K562 (cell line): ENCODE measurements around the gene CGREF1. TPM values are rescaled to one million over a fixed set of nuclear protein-coding genes. Genes with fewer than 3 reads are reported as not detected.
A peak's percentile ranks its signal among the peaks of the same experiment; 100 is the strongest.

Experiments used
- BRF1 ChIP-seq: IDR thresholded peaks from 3 replicates; pipeline ENCODE4 v1.6.1; 2011; ENCODE audit warnings: borderline replicate concordance, mild to moderate bottlenecking; ENCODE audit not compliant: insufficient read length; ENCODE audit errors: extremely low read depth
- ELF4 ChIP-seq: fragments of 450-650 bp; formaldehyde crosslinking; IDR thresholded peaks from 2 replicates; pipeline ENCODE4 v1.4.0; 2022; ENCODE audit warnings: missing genetic modification characterization
- HMGN3 ChIP-seq: IDR thresholded peaks from 2 replicates; pipeline ENCODE4 v1.6.1; 2011; ENCODE audit warnings: borderline replicate concordance, low read depth, mild to moderate bottlenecking, mixed read lengths, low read length; ENCODE audit not compliant: insufficient read length; ENCODE audit errors: extremely low read depth
- MITF ChIP-seq: IDR thresholded peaks from 2 replicates; pipeline ENCODE4 v1.6.1; 2014; ENCODE audit warnings: antibody characterized with exemption
- MYBL2 ChIP-seq, 2 experiments: fragments of 450-650 bp in 1 of 2; sonication (generic) in 1 of 2; formaldehyde crosslinking in 1 of 2; IDR thresholded peaks; 2 replicates each; pipeline versions ENCODE4 v1.6.1 to v1.8.1; 2017 to 2022; ENCODE audit warnings: borderline replicate concordance in 1 of 2, inconsistent platforms in 1 of 2, low read depth in 1 of 2, mild to moderate bottlenecking in 1 of 2, missing genetic modification reagents in 1 of 2, moderate library complexity in 1 of 2
- NFRKB ChIP-seq: fragments of 450-650 bp; IDR thresholded peaks from 2 replicates; pipeline ENCODE4 v1.6.1; 2016; ENCODE audit warnings: low read depth
- NUFIP1 ChIP-seq: fragments of 450-650 bp; IDR thresholded peaks from 2 replicates; pipeline ENCODE4 v1.6.1; 2018; ENCODE audit not compliant: partially characterized antibody
- TRIM25 ChIP-seq: fragments of 450-650 bp; IDR thresholded peaks from 2 replicates; pipeline ENCODE4 v1.7.0; 2016; ENCODE audit warnings: borderline replicate concordance
- YBX1 ChIP-seq: fragments of 450-650 bp; IDR thresholded peaks from 2 replicates; pipeline ENCODE4 v1.7.1; 2016; ENCODE audit warnings: mild to moderate bottlenecking
- ZNF280A ChIP-seq: fragments of 450-650 bp; IDR thresholded peaks from 2 replicates; pipeline ENCODE4 v1.6.1; 2018; ENCODE audit warnings: mild to moderate bottlenecking, low read depth; ENCODE audit not compliant: partially characterized antibody
- ZNF431 ChIP-seq: sonication (generic); formaldehyde crosslinking; IDR thresholded peaks from 2 replicates; pipeline ENCODE4 v1.8.0; 2022; ENCODE audit warnings: mild to moderate bottlenecking, missing genetic modification reagents
- ZNF436 ChIP-seq: fragments of 250-450, 450-650 bp; sonication (Bioruptor Pico); formaldehyde crosslinking; IDR thresholded peaks from 2 replicates; pipeline ENCODE4 v1.7.0; 2020; ENCODE audit warnings: mild to moderate bottlenecking
- polyA plus RNA-seq, 8 experiments: library from polyadenylated mRNA; depleted of rRNA in 4 of 8; stranded (reverse) in 5 of 8; unstranded in 3 of 8; fragments of >200 nt; fragmentation: Nextera tagmentation in 2 of 8; fragmentation: Illumina TruSeq in 1 of 8; extraction: Ambion mirVana in 2 of 8; extraction: Trizol in 1 of 8; gene quantifications; 2 replicates each; pipeline versions ENCODE4 v1.2.1 to v1.2.3, GENCODE V29; 2011 to 2014; ENCODE audit warnings: inconsistent platforms in 1 of 8, missing spikeins in 1 of 8
- total RNA-seq, 7 experiments: library from RNA; depleted of rRNA in 6 of 7; stranded (reverse); fragments of >200 nt in 6 of 7; fragmentation: Illumina TruSeq in 2 of 7; extraction: Trizol in 2 of 7; gene quantifications; 2 replicates each; pipeline versions ENCODE4 v1.2.1 to v1.2.3, GENCODE V29; 2011 to 2021; ENCODE audit warnings: low replicate concordance in 1 of 7
- TF ChIP-seq, protein P1 (sequence below): fragments of 250-450 bp; sonication (Bioruptor Pico); IDR thresholded peaks from 2 replicates; pipeline ENCODE4 v1.5.0; 2021; ENCODE audit warnings: mild to moderate bottlenecking, moderate library complexity
- TF ChIP-seq, protein P2 (sequence below): fragments of 200-800 bp; sonication (Bioruptor generic); IDR thresholded peaks from 2 replicates; pipeline ENCODE4 v1.6.1; 2017; ENCODE audit warnings: missing genetic modification characterization, missing compliant biosample characterization

The CGREF1 gene
- total and polyA plus RNA-seq, 9 of the 15 experiments (the other 6 are each of a cell fraction or from before 2014, with no cell fraction given) = 0.07 to 0.50 (median 0.37) TPM

GRCh38 chr2:27092696-27093429 lies 26.1 kb downstream of the CGREF1 start (continued):
- TF ChIP-seq ZNF280A (no peak), BRF1 (no peak), ZNF431 (CRISPR knock-in tag) (no peak), ZNF436 (no peak), MYBL2 (IDR thresholded peaks at IDR 0.05; ENCODE audit: low read depth) (no peak), MYBL2 (CRISPR knock-in tag; IDR thresholded peaks at IDR 0.05; ENCODE audit: borderline replicate concordance) (no peak), NUFIP1 (no peak), TRIM25 (no peak), YBX1 (no peak), ELF4 (CRISPR knock-in tag) (peak; percentile 89), NFRKB (no peak), MITF (peak; percentile 74; the same call in 1 of the 2 replicates), HMGN3 (no peak)
- TF ChIP-seq, protein P1, sequence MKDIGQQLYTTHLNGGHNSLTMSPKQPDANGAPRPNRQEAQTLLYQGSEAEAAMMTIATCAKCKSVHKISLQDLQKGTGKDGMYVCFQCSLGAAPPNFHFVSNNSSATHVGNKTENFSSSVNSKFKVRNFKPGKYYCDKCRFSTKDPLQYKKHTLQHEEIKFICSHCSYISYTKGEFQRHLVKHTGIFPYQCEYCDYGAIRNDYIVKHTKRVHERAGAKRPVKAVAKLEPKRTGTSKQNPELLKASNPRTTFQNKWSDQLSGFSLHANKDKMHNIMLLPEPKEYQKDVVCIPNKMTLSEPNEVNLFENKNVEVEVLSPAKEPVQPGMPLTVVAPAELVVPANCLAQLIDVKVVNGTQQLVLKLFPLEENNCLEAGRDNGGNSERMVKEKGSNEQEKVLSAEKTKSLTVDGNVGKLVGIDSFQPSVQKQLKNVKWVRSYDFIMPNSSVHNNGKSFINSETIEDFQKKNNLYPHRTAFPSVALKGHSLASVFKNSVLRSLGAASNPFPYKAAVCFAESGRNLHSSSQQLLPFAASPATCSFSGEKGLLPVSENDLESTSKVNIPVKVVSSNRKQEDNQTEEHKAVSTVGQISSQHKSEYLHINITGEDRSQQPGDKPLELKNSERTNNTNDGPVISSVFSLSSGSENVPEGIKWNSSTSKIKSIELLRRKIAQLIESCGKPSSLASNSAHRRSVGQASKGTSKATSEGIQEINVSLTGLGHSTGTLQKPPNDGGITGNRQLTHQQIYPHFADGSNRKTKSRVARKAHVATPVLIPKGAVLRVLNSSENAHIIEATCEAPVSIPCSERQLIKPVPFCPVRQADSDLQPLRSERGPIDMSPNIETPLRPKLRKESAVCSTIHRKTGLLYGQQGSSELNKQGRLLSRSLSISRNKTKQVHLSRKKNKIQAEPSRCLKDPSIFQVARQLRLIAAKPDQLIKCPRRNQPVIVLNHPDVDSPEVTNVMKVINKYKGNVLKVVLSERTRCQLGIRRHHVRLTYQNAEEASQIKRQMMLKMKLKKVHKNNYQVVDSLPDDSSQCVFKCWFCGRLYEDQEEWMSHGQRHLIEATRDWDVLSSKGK (CRISPR knock-in tag) = no peak
- TF ChIP-seq, protein P2, sequence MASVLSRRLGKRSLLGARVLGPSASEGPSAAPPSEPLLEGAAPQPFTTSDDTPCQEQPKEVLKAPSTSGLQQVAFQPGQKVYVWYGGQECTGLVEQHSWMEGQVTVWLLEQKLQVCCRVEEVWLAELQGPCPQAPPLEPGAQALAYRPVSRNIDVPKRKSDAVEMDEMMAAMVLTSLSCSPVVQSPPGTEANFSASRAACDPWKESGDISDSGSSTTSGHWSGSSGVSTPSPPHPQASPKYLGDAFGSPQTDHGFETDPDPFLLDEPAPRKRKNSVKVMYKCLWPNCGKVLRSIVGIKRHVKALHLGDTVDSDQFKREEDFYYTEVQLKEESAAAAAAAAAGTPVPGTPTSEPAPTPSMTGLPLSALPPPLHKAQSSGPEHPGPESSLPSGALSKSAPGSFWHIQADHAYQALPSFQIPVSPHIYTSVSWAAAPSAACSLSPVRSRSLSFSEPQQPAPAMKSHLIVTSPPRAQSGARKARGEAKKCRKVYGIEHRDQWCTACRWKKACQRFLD = peak; percentile 91
